Uterus (tissue), 2 donors: ENCODE data around the gene C2orf49.

Source experiments
- POLR2A ChIP-seq, 2 donors: fragments of 450-650 bp; IDR thresholded peaks; one replicate each; pipeline ENCODE4 v1.6.1; 2016; ENCODE audit warnings: antibody characterized with exemption in 2 of 2, mild to moderate bottlenecking in 1 of 2, moderate library complexity in 1 of 2
- TF ChIP-seq, protein P1 (sequence below), 4 experiments: fragments of 200-600 bp in 2 of 4; fragments of 450-650 bp in 2 of 4; sonication (generic) in 2 of 4; IDR thresholded peaks; one replicate each; pipeline ENCODE4 v1.5.1; 2016 to 2019; ENCODE audit warnings: antibody characterized with exemption in 4 of 4, mild to moderate bottlenecking in 2 of 4, moderate library complexity in 1 of 4

DNA sequence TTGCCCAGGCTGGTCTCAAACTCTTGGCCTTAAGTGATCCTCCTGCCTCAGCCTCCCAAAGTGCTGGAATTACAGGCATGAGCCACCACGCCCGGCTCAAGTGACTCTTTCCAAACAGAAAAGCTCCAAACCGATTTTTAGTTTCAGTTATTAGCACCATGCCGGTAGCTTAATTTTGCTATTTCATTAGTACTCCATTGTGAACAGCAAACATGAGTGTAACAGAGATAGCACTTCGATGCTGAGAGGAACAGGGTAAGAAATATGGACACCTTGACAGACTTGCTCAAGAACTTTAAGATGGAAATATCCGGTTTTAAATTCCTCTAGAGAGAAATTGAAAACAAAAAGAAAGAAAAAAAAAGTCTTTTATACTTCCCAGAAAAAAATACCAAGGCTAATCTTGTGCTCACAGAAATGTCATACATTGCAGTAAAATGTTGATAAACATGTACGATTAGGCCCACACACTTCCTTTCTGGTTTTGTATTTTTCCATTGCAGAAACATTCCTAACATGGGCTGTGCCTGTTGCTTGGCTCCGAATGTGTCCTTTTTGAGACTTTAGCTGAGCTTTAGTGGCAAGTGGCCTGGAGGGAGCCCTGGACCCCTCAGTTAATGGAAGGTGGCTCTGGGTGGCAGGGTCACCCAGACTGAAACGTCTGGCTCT lies 43.2 kb downstream of the C2orf49 start:
- TF ChIP-seq, protein P1, sequence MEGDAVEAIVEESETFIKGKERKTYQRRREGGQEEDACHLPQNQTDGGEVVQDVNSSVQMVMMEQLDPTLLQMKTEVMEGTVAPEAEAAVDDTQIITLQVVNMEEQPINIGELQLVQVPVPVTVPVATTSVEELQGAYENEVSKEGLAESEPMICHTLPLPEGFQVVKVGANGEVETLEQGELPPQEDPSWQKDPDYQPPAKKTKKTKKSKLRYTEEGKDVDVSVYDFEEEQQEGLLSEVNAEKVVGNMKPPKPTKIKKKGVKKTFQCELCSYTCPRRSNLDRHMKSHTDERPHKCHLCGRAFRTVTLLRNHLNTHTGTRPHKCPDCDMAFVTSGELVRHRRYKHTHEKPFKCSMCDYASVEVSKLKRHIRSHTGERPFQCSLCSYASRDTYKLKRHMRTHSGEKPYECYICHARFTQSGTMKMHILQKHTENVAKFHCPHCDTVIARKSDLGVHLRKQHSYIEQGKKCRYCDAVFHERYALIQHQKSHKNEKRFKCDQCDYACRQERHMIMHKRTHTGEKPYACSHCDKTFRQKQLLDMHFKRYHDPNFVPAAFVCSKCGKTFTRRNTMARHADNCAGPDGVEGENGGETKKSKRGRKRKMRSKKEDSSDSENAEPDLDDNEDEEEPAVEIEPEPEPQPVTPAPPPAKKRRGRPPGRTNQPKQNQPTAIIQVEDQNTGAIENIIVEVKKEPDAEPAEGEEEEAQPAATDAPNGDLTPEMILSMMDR (IDR thresholded peaks at IDR 0.05) = no peak
- TF ChIP-seq POLR2A (IDR thresholded peaks at IDR 0.05) = no peak
